HepG2 (cell line): ENCODE results near the gene CCDC170. TPM values are rescaled to one million over a fixed set of nuclear protein-coding genes. Genes with fewer than 3 reads are reported as not detected.
A peak's percentile ranks its signal among the peaks of the same experiment; 100 is the strongest.

Experiments used
- ATF1 ChIP-seq: IDR thresholded peaks from 2 replicates; pipeline ENCODE4 v1.6.1; 2016; ENCODE audit warnings: mild to moderate bottlenecking, control low read depth
- CHD2 ChIP-seq: IDR thresholded peaks from 2 replicates; pipeline ENCODE4 v1.6.1; 2011; ENCODE audit warnings: low read depth, low read length, improper control_type of control experiment
- CREM ChIP-seq, 2 experiments: sonication (generic) in 1 of 2; formaldehyde crosslinking in 1 of 2; IDR thresholded peaks; 2 replicates each; pipeline versions ENCODE4 v1.4.0 to v1.6.1; 2016 to 2020; ENCODE audit warnings: antibody characterized with exemption in 1 of 2, mild to moderate bottlenecking in 1 of 2, missing genetic modification reagents in 1 of 2
- HMG20B ChIP-seq: conservative IDR thresholded peaks from 2 replicates; pipeline ENCODE4 v1.6.1; 2016; ENCODE audit warnings: missing genetic modification reagents, missing compliant biosample characterization
- HNRNPH1 ChIP-seq: fragments of 200-400 bp; formaldehyde crosslinking; optimal IDR thresholded peaks from 2 replicates; pipeline ENCODE3; 2017; ENCODE audit warnings: mild to moderate bottlenecking, low read depth, low read length
- HNRNPL ChIP-seq: fragments of 200-400 bp; formaldehyde crosslinking; IDR thresholded peaks from 2 replicates; pipeline ENCODE4 v1.6.1; 2017; ENCODE audit warnings: mild to moderate bottlenecking, low read depth, low read length
- HOXA7 ChIP-seq: sonication (generic); formaldehyde crosslinking; IDR thresholded peaks from 2 replicates; pipeline ENCODE4 v1.8.1; 2022; ENCODE audit warnings: mild to moderate bottlenecking, missing genetic modification reagents, moderate library complexity
- KDM2A ChIP-seq: sonication (generic); formaldehyde crosslinking; IDR thresholded peaks from 2 replicates; pipeline ENCODE4 v1.4.0; 2020; ENCODE audit warnings: low read depth, missing genetic modification reagents, borderline replicate concordance
- KDM5A ChIP-seq: fragments of 200-600 bp; sonication (generic); IDR thresholded peaks from 2 replicates; pipeline ENCODE4 v1.7.0; 2018; ENCODE audit warnings: antibody characterized with exemption, mild to moderate bottlenecking, low read length, borderline replicate concordance
- MEIS2 ChIP-seq: sonication (generic); formaldehyde crosslinking; IDR thresholded peaks from 2 replicates; pipeline ENCODE4 v1.9.0; 2021; ENCODE audit warnings: mild to moderate bottlenecking, missing genetic modification reagents
- NFIB ChIP-seq: sonication (generic); formaldehyde crosslinking; IDR thresholded peaks from 2 replicates; pipeline ENCODE4 v1.9.0; 2021; ENCODE audit warnings: missing genetic modification reagents, mild to moderate bottlenecking, borderline replicate concordance
- ONECUT2 ChIP-seq: sonication (generic); formaldehyde crosslinking; IDR thresholded peaks from 2 replicates; pipeline ENCODE4 v1.4.0; 2020; ENCODE audit warnings: missing genetic modification reagents
- PRPF4 ChIP-seq: fragments of 200-400 bp; formaldehyde crosslinking; IDR thresholded peaks from 2 replicates; pipeline ENCODE4 v1.6.1; 2016; ENCODE audit warnings: low read length, low read depth; ENCODE audit not compliant: poor library complexity, severe bottlenecking
- RBAK ChIP-seq: sonication (generic); formaldehyde crosslinking; IDR thresholded peaks from 2 replicates; pipeline ENCODE4 v1.5.1; 2020; ENCODE audit warnings: mild to moderate bottlenecking, missing genetic modification reagents
- XBP1 ChIP-seq: sonication (generic); formaldehyde crosslinking; IDR thresholded peaks from 2 replicates; pipeline ENCODE4 v1.5.0; 2020; ENCODE audit warnings: missing genetic modification reagents
- ZMYM4 ChIP-seq: sonication (generic); formaldehyde crosslinking; IDR thresholded peaks from 2 replicates; pipeline ENCODE4 v1.8.1; 2023; ENCODE audit warnings: mild to moderate bottlenecking, missing genetic modification reagents
- ZNF263 ChIP-seq: sonication (generic); formaldehyde crosslinking; IDR thresholded peaks from 2 replicates; pipeline ENCODE4 v1.4.0; 2020; ENCODE audit warnings: missing genetic modification reagents
- ZNF274 ChIP-seq: sonication (generic); formaldehyde crosslinking; IDR thresholded peaks from 2 replicates; pipeline ENCODE4 v1.5.1; 2020; ENCODE audit warnings: mild to moderate bottlenecking, missing genetic modification reagents
- ZNF33A ChIP-seq: sonication (generic); formaldehyde crosslinking; IDR thresholded peaks from 2 replicates; pipeline ENCODE4 v1.5.1; 2020; ENCODE audit warnings: missing genetic modification reagents, mild to moderate bottlenecking, moderate library complexity, borderline replicate concordance
- ZNF672 ChIP-seq: sonication (generic); formaldehyde crosslinking; IDR thresholded peaks from 2 replicates; pipeline ENCODE4 v1.8.1; 2022; ENCODE audit warnings: missing genetic modification reagents
- ZNF776 ChIP-seq: sonication (generic); formaldehyde crosslinking; IDR thresholded peaks from 2 replicates; pipeline ENCODE4 v1.4.0; 2020; ENCODE audit warnings: mild to moderate bottlenecking, missing genetic modification reagents
- ZNF883 ChIP-seq: sonication (generic); formaldehyde crosslinking; IDR thresholded peaks from 2 replicates; pipeline ENCODE4 v1.5.1; 2020; ENCODE audit warnings: mild to moderate bottlenecking, missing genetic modification reagents; ENCODE audit errors: not compliant biosample characterization
- ZSCAN29 ChIP-seq: sonication (generic); formaldehyde crosslinking; conservative IDR thresholded peaks from 2 replicates; pipeline ENCODE4 v1.4.0; 2020; ENCODE audit warnings: mild to moderate bottlenecking, missing genetic modification reagents
- polyA plus RNA-seq, 8 experiments: library from polyadenylated mRNA; depleted of rRNA in 3 of 8; stranded (reverse) in 7 of 8; unstranded in 1 of 8; fragments of >200 nt; fragmentation: Illumina TruSeq in 4 of 8; extraction: Trizol in 4 of 8; gene quantifications; 2 replicates each; pipeline versions ENCODE4 v1.2.1 to v1.2.3, GENCODE V29; 2011 to 2016; ENCODE audit warnings: low read depth in 4 of 8, missing spikeins in 1 of 8, mixed read lengths in 1 of 8; ENCODE audit not compliant: insufficient read depth in 1 of 8
- total RNA-seq, 5 experiments: library from RNA; depleted of rRNA; stranded (reverse); fragments of >200 nt; fragmentation: Illumina TruSeq; extraction: Trizol; gene quantifications; 2 replicates each; pipeline ENCODE4 v1.2.3, GENCODE V29; 2016; ENCODE audit warnings: low read depth in 1 of 5
- TF ChIP-seq, protein P1 (sequence below): sonication (generic); formaldehyde crosslinking; IDR thresholded peaks from 2 replicates; pipeline ENCODE4 v1.4.0; 2020; ENCODE audit warnings: missing genetic modification reagents, borderline replicate concordance
- TF ChIP-seq, protein P2 (sequence below): sonication (generic); formaldehyde crosslinking; IDR thresholded peaks from 2 replicates; pipeline ENCODE4 v1.5.0; 2020; ENCODE audit warnings: missing genetic modification reagents
- TF ChIP-seq, protein P3 (sequence below): sonication (generic); formaldehyde crosslinking; IDR thresholded peaks from 2 replicates; pipeline ENCODE4 v1.4.0; 2020; ENCODE audit warnings: missing genetic modification reagents
- TF ChIP-seq, protein P4 (sequence below): IDR thresholded peaks from 2 replicates; pipeline ENCODE4 v1.6.1; 2016

The CCDC170 gene
- total and polyA plus RNA-seq, 2 of the 13 experiments (the other 11 are each of a cell fraction or from before 2014, with no cell fraction given) = 0.90 to 5.1 TPM

DNA sequence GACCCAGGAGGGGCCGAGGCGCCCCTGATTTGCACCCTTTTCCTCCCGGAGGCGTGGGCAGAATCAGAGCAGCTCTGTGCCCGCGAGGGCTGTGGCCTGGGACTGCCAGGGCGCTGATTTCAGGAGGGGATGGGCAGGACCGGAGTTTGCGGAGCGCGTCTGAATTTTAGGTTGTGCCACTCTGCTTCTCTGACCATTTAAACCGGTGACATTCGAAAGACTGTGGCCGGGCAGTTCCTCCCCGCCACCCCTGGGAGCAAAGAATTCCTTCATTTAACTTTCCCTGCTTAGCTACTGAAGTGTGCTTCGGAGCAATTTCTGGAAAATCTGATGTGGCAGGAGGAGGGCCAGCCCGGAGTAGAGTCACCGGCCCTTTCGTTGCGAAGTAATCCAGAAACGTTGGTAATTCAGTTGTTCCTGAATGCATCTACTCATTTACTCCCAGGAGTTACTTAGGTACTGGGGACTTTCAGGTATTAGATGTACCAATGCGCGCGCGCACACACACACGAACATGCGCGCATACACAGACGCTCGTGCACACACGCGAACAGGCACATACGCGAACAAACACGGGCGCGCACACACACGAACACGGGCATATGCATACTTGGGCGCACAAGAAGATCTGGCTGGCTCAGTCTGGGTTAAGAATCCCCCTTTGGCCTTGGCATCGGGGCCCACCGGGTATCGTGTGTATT lies 568 bp downstream of the CCDC170 start (continued):
- TF ChIP-seq, protein P1, sequence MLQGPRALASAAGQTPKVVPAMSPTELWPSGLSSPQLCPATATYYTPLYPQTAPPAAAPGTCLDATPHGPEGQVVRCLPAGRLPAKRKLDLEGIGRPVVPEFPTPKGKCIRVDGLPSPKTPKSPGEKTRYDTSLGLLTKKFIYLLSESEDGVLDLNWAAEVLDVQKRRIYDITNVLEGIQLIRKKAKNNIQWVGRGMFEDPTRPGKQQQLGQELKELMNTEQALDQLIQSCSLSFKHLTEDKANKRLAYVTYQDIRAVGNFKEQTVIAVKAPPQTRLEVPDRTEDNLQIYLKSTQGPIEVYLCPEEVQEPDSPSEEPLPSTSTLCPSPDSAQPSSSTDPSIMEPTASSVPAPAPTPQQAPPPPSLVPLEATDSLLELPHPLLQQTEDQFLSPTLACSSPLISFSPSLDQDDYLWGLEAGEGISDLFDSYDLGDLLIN (CRISPR knock-in tag) = no peak
- no peak for TF ChIP-seq ATF1
- TF ChIP-seq ZNF274 (CRISPR knock-in tag) = no peak
- TF ChIP-seq, protein P2, sequence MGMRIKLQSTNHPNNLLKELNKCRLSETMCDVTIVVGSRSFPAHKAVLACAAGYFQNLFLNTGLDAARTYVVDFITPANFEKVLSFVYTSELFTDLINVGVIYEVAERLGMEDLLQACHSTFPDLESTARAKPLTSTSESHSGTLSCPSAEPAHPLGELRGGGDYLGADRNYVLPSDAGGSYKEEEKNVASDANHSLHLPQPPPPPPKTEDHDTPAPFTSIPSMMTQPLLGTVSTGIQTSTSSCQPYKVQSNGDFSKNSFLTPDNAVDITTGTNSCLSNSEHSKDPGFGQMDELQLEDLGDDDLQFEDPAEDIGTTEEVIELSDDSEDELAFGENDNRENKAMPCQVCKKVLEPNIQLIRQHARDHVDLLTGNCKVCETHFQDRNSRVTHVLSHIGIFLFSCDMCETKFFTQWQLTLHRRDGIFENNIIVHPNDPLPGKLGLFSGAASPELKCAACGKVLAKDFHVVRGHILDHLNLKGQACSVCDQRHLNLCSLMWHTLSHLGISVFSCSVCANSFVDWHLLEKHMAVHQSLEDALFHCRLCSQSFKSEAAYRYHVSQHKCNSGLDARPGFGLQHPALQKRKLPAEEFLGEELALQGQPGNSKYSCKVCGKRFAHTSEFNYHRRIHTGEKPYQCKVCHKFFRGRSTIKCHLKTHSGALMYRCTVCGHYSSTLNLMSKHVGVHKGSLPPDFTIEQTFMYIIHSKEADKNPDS (CRISPR knock-in tag) = peak; percentile 100
- TF ChIP-seq ZNF672 = no peak
- TF ChIP-seq ONECUT2 (CRISPR knock-in tag) = 0 out of 2 replicates have a peak, but pooled peaks have one; percentile 7
- no peak for TF ChIP-seq XBP1 (CRISPR knock-in tag)
- TF ChIP-seq HOXA7 (CRISPR knock-in tag) = no peak
- TF ChIP-seq, protein P3, sequence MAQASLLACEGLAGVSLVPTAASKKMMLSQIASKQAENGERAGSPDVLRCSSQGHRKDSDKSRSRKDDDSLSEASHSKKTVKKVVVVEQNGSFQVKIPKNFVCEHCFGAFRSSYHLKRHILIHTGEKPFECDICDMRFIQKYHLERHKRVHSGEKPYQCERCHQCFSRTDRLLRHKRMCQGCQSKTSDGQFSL (CRISPR knock-in tag) = no peak
- peak; percentile 59; the same call in 1 of the 2 replicates for TF ChIP-seq ZNF776 (CRISPR knock-in tag)
- TF ChIP-seq ZMYM4 = peak; percentile 73
- no peak for TF ChIP-seq ZNF33A (CRISPR knock-in tag)
- peak; percentile 10; the same call in 1 of the 2 replicates for TF ChIP-seq CREM (IDR thresholded peaks at IDR 0.05)
- peak; percentile 25; the same call in 1 of the 2 replicates for TF ChIP-seq CREM (CRISPR knock-in tag; IDR thresholded peaks at IDR 0.05)
- no peak for TF ChIP-seq PRPF4
- TF ChIP-seq ZSCAN29 = peak; percentile 43; the same call in 1 of the 2 replicates
- no peak for TF ChIP-seq HNRNPH1
- no peak for TF ChIP-seq RBAK (CRISPR knock-in tag)
- no peak for TF ChIP-seq NFIB (CRISPR knock-in tag)
- no peak for TF ChIP-seq HMG20B
- peak; percentile 19; the same call in 1 of the 2 replicates for TF ChIP-seq KDM2A (CRISPR knock-in tag)
- TF ChIP-seq KDM5A = peak; percentile 39; the same call in 1 of the 2 replicates
- no peak for TF ChIP-seq ZNF263
- TF ChIP-seq ZNF883 = no peak
- TF ChIP-seq, protein P4, sequence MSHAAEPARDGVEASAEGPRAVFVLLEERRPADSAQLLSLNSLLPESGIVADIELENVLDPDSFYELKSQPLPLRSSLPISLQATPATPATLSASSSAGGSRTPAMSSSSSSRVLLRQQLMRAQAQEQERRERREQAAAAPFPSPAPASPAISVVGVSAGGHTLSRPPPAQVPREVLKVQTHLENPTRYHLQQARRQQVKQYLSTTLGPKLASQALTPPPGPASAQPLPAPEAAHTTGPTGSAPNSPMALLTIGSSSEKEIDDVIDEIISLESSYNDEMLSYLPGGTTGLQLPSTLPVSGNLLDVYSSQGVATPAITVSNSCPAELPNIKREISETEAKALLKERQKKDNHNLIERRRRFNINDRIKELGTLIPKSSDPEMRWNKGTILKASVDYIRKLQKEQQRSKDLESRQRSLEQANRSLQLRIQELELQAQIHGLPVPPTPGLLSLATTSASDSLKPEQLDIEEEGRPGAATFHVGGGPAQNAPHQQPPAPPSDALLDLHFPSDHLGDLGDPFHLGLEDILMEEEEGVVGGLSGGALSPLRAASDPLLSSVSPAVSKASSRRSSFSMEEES = no peak
- TF ChIP-seq CHD2 = no peak
- no peak for TF ChIP-seq MEIS2 (CRISPR knock-in tag)
- TF ChIP-seq HNRNPL = peak; percentile 69
